ENCODE results near the gene OR52R1.

DNA sequence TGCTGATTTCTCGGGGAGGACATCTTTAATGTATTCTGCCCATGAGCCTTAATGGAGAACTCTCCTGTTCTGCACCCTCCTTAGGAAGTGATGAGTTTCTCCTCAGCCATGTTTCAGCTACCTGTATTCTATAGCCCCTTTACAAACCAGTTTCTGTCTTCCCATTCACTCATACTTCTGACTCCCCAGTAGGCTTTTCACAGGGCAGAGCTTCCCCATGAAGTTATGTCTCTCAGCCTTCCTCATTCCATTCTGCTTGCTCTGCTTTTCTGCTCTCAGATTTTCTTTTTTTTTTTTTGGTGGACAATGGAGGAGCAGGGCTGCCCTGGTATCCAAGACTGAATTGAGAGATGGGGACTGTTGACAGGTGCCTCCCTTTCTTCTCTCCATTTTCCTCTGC, 4.3 kb upstream of the OR52R1 start:
- no peak for TF ChIP-seq TAF1 (IDR thresholded peaks at IDR 0.05; ENCODE audit: borderline replicate concordance, low read depth, low read length)
- no peak for TF ChIP-seq POLR2A (IDR thresholded peaks at IDR 0.05; ENCODE audit: low read depth, low read length)
- no peak for TF ChIP-seq POLR2AphosphoS5 (IDR thresholded peaks at IDR 0.05; ENCODE audit: low read depth, low read length)
